ENCODE results near the gene DPP6.

The DPP6 gene

GRCh38 chr7:154472343-154472742 lies 420.1 kb downstream of the DPP6 start:
- Histone ChIP-seq H3K4me3 (ENCODE audit: insufficient read depth, low read depth, low read length) (no peak overlapping the region), H3K27me3 (ENCODE audit: control insufficient read depth, insufficient read depth, low read length, poor library complexity, severe bottlenecking) (no peaks in the 10 kb centered on the region), H3K27ac (ENCODE audit: insufficient read depth, low read depth, low read length, poor library complexity, severe bottlenecking) (no peak overlapping the region), H3K36me3 (ENCODE audit: control insufficient read depth, insufficient read depth, low read length) (no peaks in the 10 kb centered on the region), H3K9me3 (ENCODE audit: control insufficient read depth, low read length) (no peaks in the 10 kb centered on the region), H3K4me1 (ENCODE audit: control insufficient read depth, insufficient read depth, low read length) (peaks cover 17% of the 10 kb centered on the region)
- WGBS, 2 experiments, result 88 to 90% methylated on average over 2 of the region's 2 CpGs

DNA sequence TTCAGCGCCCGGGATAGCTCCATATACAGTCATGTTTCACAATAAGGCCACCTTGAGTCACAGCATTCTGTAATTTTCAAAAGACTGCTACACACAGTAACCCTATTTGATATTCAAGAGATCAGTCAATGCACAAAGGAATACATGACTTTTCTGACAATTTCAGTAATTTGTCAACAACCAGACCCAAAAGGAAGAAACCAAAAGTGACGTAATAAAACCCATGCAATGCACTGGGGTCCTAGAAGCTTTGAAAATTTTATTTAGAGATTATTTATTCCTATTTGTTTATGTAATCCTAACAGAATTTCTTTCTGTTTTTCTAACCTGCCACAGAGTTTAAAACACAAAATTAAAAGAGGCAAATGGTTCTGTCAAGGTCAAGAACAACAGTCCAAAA lies 421.2 kb downstream of the DPP6 start:
- no peak overlapping the region for H3K4me3 ChIP-seq (ENCODE audit: insufficient read depth, low read depth, low read length)
- peaks cover 17% of the 10 kb centered on the region for H3K4me1 ChIP-seq (ENCODE audit: control insufficient read depth, insufficient read depth, low read length)
- H3K36me3 ChIP-seq (ENCODE audit: control insufficient read depth, insufficient read depth, low read length), result no peaks in the 10 kb centered on the region
- no peak overlapping the region for H3K27ac ChIP-seq (ENCODE audit: insufficient read depth, low read depth, low read length, poor library complexity, severe bottlenecking)
- no peaks in the 10 kb centered on the region for H3K9me3 ChIP-seq (ENCODE audit: control insufficient read depth, low read length)
- 94 to 98% methylated on average over 3 of the region's 3 CpGs for WGBS, 2 experiments
- no peaks in the 10 kb centered on the region for H3K27me3 ChIP-seq (ENCODE audit: control insufficient read depth, insufficient read depth, low read length, poor library complexity, severe bottlenecking)

GRCh38 chr7:154474903-154475520 lies 422.8 kb downstream of the DPP6 start:
- no peak overlapping the region for H3K27ac ChIP-seq (ENCODE audit: insufficient read depth, low read depth, low read length, poor library complexity, severe bottlenecking)
- no peak overlapping the region for H3K4me3 ChIP-seq (ENCODE audit: insufficient read depth, low read depth, low read length)
- H3K36me3 ChIP-seq (ENCODE audit: control insufficient read depth, insufficient read depth, low read length), result no peaks in the 10 kb centered on the region
- H3K9me3 ChIP-seq (ENCODE audit: control insufficient read depth, low read length), result no peaks in the 10 kb centered on the region
- peaks cover 17% of the 10 kb centered on the region for H3K4me1 ChIP-seq (ENCODE audit: control insufficient read depth, insufficient read depth, low read length)
- WGBS, 2 experiments, result 57 to 70% methylated on average over 9 to 10 of the region's 10 CpGs
- H3K27me3 ChIP-seq (ENCODE audit: control insufficient read depth, insufficient read depth, low read length, poor library complexity, severe bottlenecking), result no peaks in the 10 kb centered on the region

DNA sequence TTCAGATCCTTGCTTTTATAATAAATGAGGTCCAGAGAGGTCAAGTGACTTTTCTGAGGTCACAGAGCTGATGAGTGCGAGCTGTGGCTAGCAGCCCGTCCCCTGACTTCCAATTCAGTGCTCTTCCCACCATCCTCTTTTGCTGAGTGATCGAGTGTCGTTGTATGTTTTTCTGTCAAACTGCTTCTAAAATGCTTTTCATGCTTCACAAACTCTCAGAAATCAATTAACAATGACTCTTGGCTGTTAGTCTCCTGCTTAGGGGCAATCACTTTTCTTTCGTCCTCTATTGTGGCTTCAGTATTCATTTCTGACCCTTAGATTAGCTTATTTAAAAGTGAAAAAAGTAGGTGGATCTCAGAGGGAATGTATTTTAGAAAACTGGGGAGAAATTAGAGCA lies 423.7 kb downstream of the DPP6 start:
- Histone ChIP-seq H3K36me3 (ENCODE audit: control insufficient read depth, insufficient read depth, low read length) (no peaks in the 10 kb centered on the region), H3K27me3 (ENCODE audit: control insufficient read depth, insufficient read depth, low read length, poor library complexity, severe bottlenecking) (no peaks in the 10 kb centered on the region), H3K27ac (ENCODE audit: insufficient read depth, low read depth, low read length, poor library complexity, severe bottlenecking) (no peak overlapping the region), H3K9me3 (ENCODE audit: control insufficient read depth, low read length) (no peaks in the 10 kb centered on the region), H3K4me1 (ENCODE audit: control insufficient read depth, insufficient read depth, low read length) (peaks cover 17% of the 10 kb centered on the region), H3K4me3 (ENCODE audit: insufficient read depth, low read depth, low read length) (no peak overlapping the region)
- WGBS, 2 experiments, result 92% methylated on average over 5 of the region's 5 CpGs

GRCh38 chr7:154480817-154481216 lies 428.6 kb downstream of the DPP6 start:
- H3K9me3 ChIP-seq (ENCODE audit: control insufficient read depth, low read length), result no peaks in the 10 kb centered on the region
- H3K27ac ChIP-seq (ENCODE audit: insufficient read depth, low read depth, low read length, poor library complexity, severe bottlenecking), result no peak overlapping the region
- WGBS, 2 experiments, result 87 to 90% methylated on average over 5 to 6 of the region's 6 CpGs
- H3K36me3 ChIP-seq (ENCODE audit: control insufficient read depth, insufficient read depth, low read length), result no peaks in the 10 kb centered on the region
- peaks cover 5% of the 10 kb centered on the region for H3K4me1 ChIP-seq (ENCODE audit: control insufficient read depth, insufficient read depth, low read length)
- no peak overlapping the region for H3K4me3 ChIP-seq (ENCODE audit: insufficient read depth, low read depth, low read length)
- no peaks in the 10 kb centered on the region for H3K27me3 ChIP-seq (ENCODE audit: control insufficient read depth, insufficient read depth, low read length, poor library complexity, severe bottlenecking)

DNA sequence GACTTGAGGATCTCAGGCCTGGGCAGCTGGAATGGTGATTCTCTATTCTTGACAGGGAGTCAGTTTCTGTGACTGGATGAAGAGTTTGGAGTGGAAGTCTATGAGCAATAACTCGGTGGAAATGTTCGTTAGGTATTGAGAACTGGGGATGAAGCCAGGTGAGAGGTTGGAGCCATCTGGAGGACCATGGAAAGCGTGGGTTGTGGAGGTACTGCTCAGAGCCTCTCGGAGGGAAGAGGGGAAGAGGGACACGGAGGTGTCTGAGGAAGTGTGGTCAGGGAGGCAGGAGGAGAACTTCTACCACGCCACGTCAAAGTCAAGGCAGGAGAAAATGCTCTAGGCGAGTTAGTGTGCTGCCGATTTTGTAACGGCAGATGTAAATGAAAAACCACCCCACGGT lies 430.7 kb downstream of the DPP6 start:
- H3K27ac ChIP-seq (ENCODE audit: insufficient read depth, low read depth, low read length, poor library complexity, severe bottlenecking), result no peak overlapping the region
- H3K4me1 ChIP-seq (ENCODE audit: control insufficient read depth, insufficient read depth, low read length), result no peaks in the 10 kb centered on the region
- H3K9me3 ChIP-seq (ENCODE audit: control insufficient read depth, low read length), result no peaks in the 10 kb centered on the region
- no peaks in the 10 kb centered on the region for H3K27me3 ChIP-seq (ENCODE audit: control insufficient read depth, insufficient read depth, low read length, poor library complexity, severe bottlenecking)
- H3K36me3 ChIP-seq (ENCODE audit: control insufficient read depth, insufficient read depth, low read length), result no peaks in the 10 kb centered on the region
- WGBS, 2 experiments, result 94% methylated on average over 11 of the region's 11 CpGs
- no peak overlapping the region for H3K4me3 ChIP-seq (ENCODE audit: insufficient read depth, low read depth, low read length)

GRCh38 chr7:154484406-154484805 lies 432.2 kb downstream of the DPP6 start:
- Histone ChIP-seq H3K36me3 (ENCODE audit: control insufficient read depth, insufficient read depth, low read length) (no peaks in the 10 kb centered on the region), H3K9me3 (ENCODE audit: control insufficient read depth, low read length) (no peaks in the 10 kb centered on the region), H3K4me1 (ENCODE audit: control insufficient read depth, insufficient read depth, low read length) (no peaks in the 10 kb centered on the region), H3K27ac (ENCODE audit: insufficient read depth, low read depth, low read length, poor library complexity, severe bottlenecking) (no peak overlapping the region), H3K4me3 (ENCODE audit: insufficient read depth, low read depth, low read length) (no peak overlapping the region), H3K27me3 (ENCODE audit: control insufficient read depth, insufficient read depth, low read length, poor library complexity, severe bottlenecking) (no peaks in the 10 kb centered on the region)
- WGBS, 2 experiments, result 71 to 75% methylated on average over 7 of the region's 7 CpGs

GRCh38 chr7:154484943-154485342 lies 432.7 kb downstream of the DPP6 start:
- H3K27me3 ChIP-seq (ENCODE audit: control insufficient read depth, insufficient read depth, low read length, poor library complexity, severe bottlenecking), result no peaks in the 10 kb centered on the region
- 70 to 82% methylated on average over 3 to 4 of the region's 4 CpGs for WGBS, 2 experiments
- H3K27ac ChIP-seq (ENCODE audit: insufficient read depth, low read depth, low read length, poor library complexity, severe bottlenecking), result no peak overlapping the region
- no peaks in the 10 kb centered on the region for H3K9me3 ChIP-seq (ENCODE audit: control insufficient read depth, low read length)
- no peaks in the 10 kb centered on the region for H3K36me3 ChIP-seq (ENCODE audit: control insufficient read depth, insufficient read depth, low read length)
- no peaks in the 10 kb centered on the region for H3K4me1 ChIP-seq (ENCODE audit: control insufficient read depth, insufficient read depth, low read length)
- no peak overlapping the region for H3K4me3 ChIP-seq (ENCODE audit: insufficient read depth, low read depth, low read length)

DNA sequence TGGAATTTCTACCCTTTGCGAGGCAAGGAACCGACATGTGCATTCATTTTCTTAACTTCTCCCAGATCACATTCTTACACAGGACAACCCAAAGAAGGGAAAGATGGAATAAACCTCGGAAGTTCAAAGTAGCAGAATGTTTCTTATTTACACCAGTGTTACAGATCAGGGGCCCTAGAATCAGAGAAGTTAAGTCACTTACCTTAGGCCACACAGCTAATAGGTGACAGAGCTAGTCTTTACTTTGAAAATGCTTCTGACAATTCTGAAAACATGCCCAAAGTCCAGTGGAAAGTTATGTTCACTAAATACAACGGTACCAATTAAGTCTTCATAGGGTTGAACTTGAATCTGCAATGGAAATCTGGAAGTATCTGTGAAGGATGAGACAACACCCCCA lies 437.7 kb downstream of the DPP6 start:
- H3K4me1 ChIP-seq (ENCODE audit: control insufficient read depth, insufficient read depth, low read length), result no peaks in the 10 kb centered on the region
- no peaks in the 10 kb centered on the region for H3K27me3 ChIP-seq (ENCODE audit: control insufficient read depth, insufficient read depth, low read length, poor library complexity, severe bottlenecking)
- 93 to 99% methylated on average over 4 of the region's 4 CpGs for WGBS, 2 experiments
- H3K27ac ChIP-seq (ENCODE audit: insufficient read depth, low read depth, low read length, poor library complexity, severe bottlenecking), result no peak overlapping the region
- H3K36me3 ChIP-seq (ENCODE audit: control insufficient read depth, insufficient read depth, low read length), result no peaks in the 10 kb centered on the region
- no peak overlapping the region for H3K4me3 ChIP-seq (ENCODE audit: insufficient read depth, low read depth, low read length)
- H3K9me3 ChIP-seq (ENCODE audit: control insufficient read depth, low read length), result no peaks in the 10 kb centered on the region

DNA sequence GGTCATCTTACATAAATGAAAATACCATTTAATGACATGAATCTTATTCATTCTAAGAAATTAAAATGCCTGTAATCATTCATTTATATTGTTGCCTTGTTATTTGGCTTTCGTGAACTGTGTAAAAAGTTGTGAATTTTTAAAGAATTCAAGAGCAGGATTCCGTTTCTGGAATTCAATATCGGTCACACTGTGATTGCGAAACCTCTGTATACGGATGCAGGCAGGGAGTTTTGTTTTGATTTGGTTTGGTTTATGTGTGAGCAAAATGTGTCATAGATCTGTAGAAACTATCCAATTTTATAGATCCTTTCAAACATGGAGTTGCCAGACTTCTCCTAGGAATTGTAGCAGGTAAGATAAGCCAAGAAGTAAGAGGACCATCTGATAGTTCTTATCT lies 441.4 kb downstream of the DPP6 start:
- WGBS, 2 experiments, result 94 to 98% methylated on average over 5 of the region's 5 CpGs
- Histone ChIP-seq H3K4me3 (ENCODE audit: insufficient read depth, low read depth, low read length) (no peak overlapping the region), H3K9me3 (ENCODE audit: control insufficient read depth, low read length) (no peaks in the 10 kb centered on the region), H3K27ac (ENCODE audit: insufficient read depth, low read depth, low read length, poor library complexity, severe bottlenecking) (no peak overlapping the region), H3K4me1 (ENCODE audit: control insufficient read depth, insufficient read depth, low read length) (no peaks in the 10 kb centered on the region), H3K36me3 (ENCODE audit: control insufficient read depth, insufficient read depth, low read length) (no peaks in the 10 kb centered on the region), H3K27me3 (ENCODE audit: control insufficient read depth, insufficient read depth, low read length, poor library complexity, severe bottlenecking) (no peaks in the 10 kb centered on the region)

DNA sequence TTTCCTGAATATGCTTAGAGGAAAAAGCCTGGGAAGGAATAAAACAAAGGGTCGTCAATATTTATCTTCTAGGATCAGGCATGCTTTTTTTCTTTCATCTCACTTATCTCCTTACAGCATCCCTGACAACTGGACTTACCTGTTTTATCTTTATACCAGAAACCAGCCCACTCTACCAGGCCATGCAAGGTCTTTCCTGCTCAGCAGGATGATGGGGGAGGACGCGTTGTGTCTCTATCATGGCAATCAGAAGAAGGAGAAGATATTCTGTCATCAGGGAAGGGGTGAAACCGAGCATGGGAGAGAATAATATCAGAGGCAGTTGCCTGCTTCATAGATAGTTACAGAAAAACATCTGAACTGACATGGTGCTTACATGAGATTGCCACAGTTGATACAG lies 445.6 kb downstream of the DPP6 start:
- Histone ChIP-seq H3K9me3 (ENCODE audit: control insufficient read depth, low read length) (no peaks in the 10 kb centered on the region), H3K4me1 (ENCODE audit: control insufficient read depth, insufficient read depth, low read length) (no peaks in the 10 kb centered on the region), H3K4me3 (ENCODE audit: insufficient read depth, low read depth, low read length) (no peak overlapping the region), H3K36me3 (ENCODE audit: control insufficient read depth, insufficient read depth, low read length) (no peaks in the 10 kb centered on the region), H3K27ac (ENCODE audit: insufficient read depth, low read depth, low read length, poor library complexity, severe bottlenecking) (no peak overlapping the region), H3K27me3 (ENCODE audit: control insufficient read depth, insufficient read depth, low read length, poor library complexity, severe bottlenecking) (no peaks in the 10 kb centered on the region)
- 90 to 95% methylated on average over 4 of the region's 4 CpGs for WGBS, 2 experiments

Measured in ectodermal cell (in vitro differentiated cells).